H9 (cell line): ENCODE measurements around the gene RNF133. TPM values are rescaled to one million over a fixed set of nuclear protein-coding genes. Genes with fewer than 3 reads are reported as not detected.
A peak's percentile ranks its signal among the peaks of the same experiment; 100 is the strongest.

Experiments used
- DNase-seq: peaks from one replicate; pipeline ENCODE4 v3.0.0-alpha.2; 2017
- H2AFZ ChIP-seq: one replicate; pipeline ENCODE4 v1.6.1; 2013; ENCODE audit warnings: mild to moderate bottlenecking, low read length, control low read depth, moderate library complexity
- H2AK5ac ChIP-seq: 2 replicates; pipeline ENCODE4 v1.6.1; 2013; ENCODE audit warnings: low read length, control low read depth, mixed read lengths; ENCODE audit not compliant: insufficient read length
- H2BK120ac ChIP-seq: one replicate; pipeline ENCODE4 v1.6.1; 2013; ENCODE audit warnings: low read depth, mild to moderate bottlenecking, low read length, control low read depth, inconsistent platforms; ENCODE audit not compliant: poor library complexity, severe bottlenecking
- H2BK12ac ChIP-seq: 2 replicates; pipeline ENCODE4 v1.6.1; 2013; ENCODE audit warnings: low read length, control low read depth, mixed read lengths, low read depth; ENCODE audit not compliant: insufficient read length
- H2BK15ac ChIP-seq: 2 replicates; pipeline ENCODE4 v1.6.1; 2013; ENCODE audit warnings: low read depth, low read length, control low read depth
- H2BK20ac ChIP-seq: one replicate; pipeline ENCODE4 v1.6.1; 2013; ENCODE audit warnings: low read depth, mild to moderate bottlenecking, low read length, control low read depth, inconsistent platforms; ENCODE audit not compliant: poor library complexity, severe bottlenecking
- H2BK5ac ChIP-seq: 2 replicates; pipeline ENCODE4 v1.6.1; 2013; ENCODE audit warnings: low read length, control low read depth, mixed read lengths; ENCODE audit not compliant: insufficient read length
- H3K14ac ChIP-seq: 2 replicates; pipeline ENCODE4 v1.6.1; 2013; ENCODE audit warnings: low read length, control low read depth; ENCODE audit not compliant: insufficient read depth
- H3K18ac ChIP-seq: 2 replicates; pipeline ENCODE4 v1.6.1; 2013; ENCODE audit warnings: low read depth, mild to moderate bottlenecking, mixed read lengths, low read length, control low read depth; ENCODE audit not compliant: insufficient read length
- H3K23ac ChIP-seq: 2 replicates; pipeline ENCODE4 v1.6.1; 2013; ENCODE audit warnings: low read length, control low read depth, mixed read lengths, low read depth; ENCODE audit not compliant: insufficient read length
- H3K23me2 ChIP-seq: 2 replicates; pipeline ENCODE4 v1.6.1; 2013; ENCODE audit warnings: low read depth, mild to moderate bottlenecking, mixed read lengths, low read length, control low read depth; ENCODE audit not compliant: insufficient read length, poor library complexity, severe bottlenecking
- H3K27ac ChIP-seq: 2 replicates; pipeline ENCODE4 v1.5.1; 2013; ENCODE audit warnings: low read length, control low read depth, mixed read lengths, low read depth; ENCODE audit not compliant: insufficient read length
- H3K27me3 ChIP-seq: 2 replicates; pipeline ENCODE4 v1.6.1; 2013; ENCODE audit warnings: low read length, control low read depth, inconsistent platforms; ENCODE audit not compliant: insufficient read depth
- H3K4ac ChIP-seq: 2 replicates; pipeline ENCODE4 v1.6.1; 2013; ENCODE audit warnings: low read depth, mild to moderate bottlenecking, control low read depth, inconsistent platforms, low read length, moderate library complexity
- H3K4me1 ChIP-seq: 2 replicates; pipeline ENCODE4 v1.6.1; 2013; ENCODE audit warnings: low read length, control low read depth, inconsistent platforms; ENCODE audit not compliant: insufficient read depth
- H3K4me2 ChIP-seq: 2 replicates; pipeline ENCODE4 v1.6.1; 2013; ENCODE audit warnings: low read length, control low read depth, mixed read lengths; ENCODE audit not compliant: insufficient read length, insufficient read depth
- H3K56ac ChIP-seq: 2 replicates; pipeline ENCODE4 v1.6.1; 2013; ENCODE audit warnings: low read depth, mild to moderate bottlenecking, mixed read lengths, low read length, control low read depth; ENCODE audit not compliant: insufficient read length
- H3K79me1 ChIP-seq: 2 replicates; pipeline ENCODE4 v1.6.1; 2013; ENCODE audit warnings: low read depth, mild to moderate bottlenecking, moderate library complexity, low read length, control low read depth, inconsistent platforms; ENCODE audit not compliant: insufficient read depth, poor library complexity, severe bottlenecking
- H3K79me2 ChIP-seq: 2 replicates; pipeline ENCODE4 v1.6.1; 2013; ENCODE audit warnings: low read length, control low read depth, inconsistent platforms; ENCODE audit not compliant: insufficient read depth
- H3K9ac ChIP-seq: 2 replicates; pipeline ENCODE4 v1.6.1; 2013; ENCODE audit warnings: low read length, control low read depth, mixed read lengths; ENCODE audit not compliant: insufficient read length; ENCODE audit errors: extremely low read depth
- H3K9me3 ChIP-seq: one replicate; pipeline ENCODE4 v1.6.1; 2013; ENCODE audit warnings: low read depth, low read length, inconsistent platforms; ENCODE audit not compliant: control insufficient read depth
- H3T11ph ChIP-seq: one replicate; pipeline ENCODE4 v1.6.1; 2013; ENCODE audit warnings: mild to moderate bottlenecking, low read length, control low read depth, inconsistent platforms
- H4K20me1 ChIP-seq: one replicate; pipeline ENCODE4 v1.6.1; 2013; ENCODE audit not compliant: control insufficient read depth, insufficient read length, insufficient read depth
- H4K5ac ChIP-seq: 2 replicates; pipeline ENCODE4 v1.6.1; 2013; ENCODE audit warnings: low read depth, mild to moderate bottlenecking, mixed read lengths, low read length, control low read depth; ENCODE audit not compliant: insufficient read length
- H4K8ac ChIP-seq: replicated peaks from 2 replicates; pipeline ENCODE4 v1.6.1; 2013; ENCODE audit warnings: low read length, control low read depth, mixed read lengths, low read depth; ENCODE audit not compliant: insufficient read length
- H4K91ac ChIP-seq: 2 replicates; pipeline ENCODE4 v1.6.1; 2013; ENCODE audit warnings: low read depth, mild to moderate bottlenecking, moderate library complexity, mixed read lengths, low read length, control low read depth; ENCODE audit not compliant: insufficient read length
- H3K27ac Mint-ChIP-seq, 3 experiments: 2 replicates in 2 of 3; 3 replicates in 1 of 3; pipeline ENCODE4 v1.8.0; 2020 to 2021; ENCODE audit warnings: mixed read lengths in 3 of 3, mild to moderate bottlenecking in 1 of 3, moderate library complexity in 1 of 3
- H3K27me3 Mint-ChIP-seq: 2 replicates; pipeline ENCODE4 v1.8.0; 2021; ENCODE audit warnings: low read depth, mild to moderate bottlenecking, moderate library complexity, mixed read lengths
- H3K36me3 Mint-ChIP-seq, 3 experiments: 2 replicates in 2 of 3; 3 replicates in 1 of 3; pipeline ENCODE4 v1.8.0; 2020 to 2021; ENCODE audit warnings: low read depth in 3 of 3, mixed read lengths in 3 of 3; ENCODE audit not compliant: insufficient read depth in 1 of 3
- H3K4me1 Mint-ChIP-seq, 2 experiments: 2 replicates each; pipeline ENCODE4 v1.8.0; 2020; ENCODE audit warnings: mixed read lengths in 2 of 2
- H3K4me3 Mint-ChIP-seq, 2 experiments: 2 replicates in 1 of 2; 3 replicates in 1 of 2; pipeline ENCODE4 v1.8.0; 2020 to 2021; ENCODE audit warnings: mild to moderate bottlenecking in 2 of 2, mixed read lengths in 2 of 2, moderate library complexity in 1 of 2
- H3K9me3 Mint-ChIP-seq, 2 experiments: 2 replicates in 1 of 2; 3 replicates in 1 of 2; pipeline ENCODE4 v1.8.0; 2020; ENCODE audit warnings: mild to moderate bottlenecking in 2 of 2, mixed read lengths in 2 of 2, moderate library complexity in 1 of 2
- CTCF ChIP-seq: fragments of 200-600 bp; sonication (generic); conservative IDR thresholded peaks from 3 replicates; pipeline ENCODE4 v1.8.0; 2021; ENCODE audit warnings: antibody characterized with exemption, mild to moderate bottlenecking
- WGBS: extraction: QIAGEN DNeasy Blood & Tissue Kit; methylation state at CpG from one replicate; pipeline ENCODE4 v1.1.7; 2013; ENCODE audit warnings: missing lambda C conversion rate, low lambda C conversion rate, mixed read lengths; ENCODE audit not compliant: insufficient read length; ENCODE audit errors: extremely low coverage; 5-methylcytosine and 5-hydroxymethylcytosine counted together
- total RNA-seq: library from RNA; stranded (reverse); gene quantifications from 2 replicates; pipeline ENCODE4 v1.2.1, GENCODE V29; 2021

Gene RNF133
- total RNA-seq, 1 experiment from 2014 or later, result 0.31 TPM

- no peak overlapping the region for H3K14ac ChIP-seq
- H2AFZ ChIP-seq, result no peak overlapping the region
- H2BK5ac ChIP-seq, result no peak overlapping the region
- TF ChIP-seq CTCF, result no peak
- no CpG with 5 or more reads among the region's 2 CpGs for WGBS
- H3K56ac ChIP-seq, result no peak overlapping the region
- no peak overlapping the region for H3T11ph ChIP-seq
- no peak overlapping the region for H3K4ac ChIP-seq
- no peak overlapping the region for H2BK12ac ChIP-seq
- H3K79me2 ChIP-seq, result 0 out of 2 replicates have a peak, but pooled peaks cover 2% of the 10 kb centered on the region
- H4K20me1 ChIP-seq, result no peaks in the 10 kb centered on the region
- no peak overlapping the region for H2BK120ac ChIP-seq
- peaks cover 23% of the 10 kb centered on the region; the same call in 1 of the 2 replicates for H3K4me1 ChIP-seq
- no peak overlapping the region for H3K9ac ChIP-seq
- H2AK5ac ChIP-seq, result peak overlapping the region; percentile 6
- no peak overlapping the region for H3K4me3 Mint-ChIP-seq
- no peak overlapping the region for H3K27ac Mint-ChIP-seq
- H3K36me3 Mint-ChIP-seq, result peaks cover 7 to 9% (median 9%) of the 10 kb centered on the region in 3 experiments; a peak in 6 of 7 replicates
- no peak overlapping the region for H4K8ac ChIP-seq
- H3K18ac ChIP-seq, result no peak overlapping the region
- no peaks in the 10 kb centered on the region for H3K79me1 ChIP-seq
- no peak overlapping the region for H2BK15ac ChIP-seq
- no peak overlapping the region for H4K5ac ChIP-seq
- no peak overlapping the region for H3K23ac ChIP-seq
- no peaks in the 10 kb centered on the region for H3K23me2 ChIP-seq
- H3K9me3 ChIP-seq, result no peaks in the 10 kb centered on the region
- no peak overlapping the region for H3K27ac ChIP-seq
- peaks cover 56 to 58% of the 10 kb centered on the region in 2 experiments for H3K4me1 Mint-ChIP-seq
- H3K4me2 ChIP-seq, result no peak overlapping the region
- H3K9me3 Mint-ChIP-seq, result peaks cover 7 to 11% of the 10 kb centered on the region in 2 experiments
- no peaks in the 10 kb centered on the region for H3K27me3 ChIP-seq
- H3K27me3 Mint-ChIP-seq, result no peaks in the 10 kb centered on the region; the same call in 1 of the 2 replicates
- DNase-seq, result no peak
- no peak overlapping the region for H4K91ac ChIP-seq
- no peak overlapping the region for H2BK20ac ChIP-seq
Observed at GRCh38 chr7:122676466-122676865, 22.5 kb downstream of the RNF133 start.
